Activated CD8-positive, alpha-beta T cell treated with anti-CD3 and anti-CD28 coated beads, Interleukin-2, amount 10 ng/mL, durations not matched to agents 7 days and 5 days (primary cell): ENCODE data around the gene UGT1A3. TPM values are rescaled to one million over a fixed set of nuclear protein-coding genes. Genes with fewer than 3 reads are reported as not detected.
"Not testable (repeated sequence)": the region's sequence is repeated elsewhere in the genome, so short reads cannot be mapped to it uniquely, and the experiment has no call there.

Experiments
- ATAC-seq: fragments of 150-1000 bp; cut with Tn5 transposase; one replicate; pipeline ENCODE4 v1.10.0; 2021; ENCODE audit warnings: moderate library complexity
- CTCF ChIA-PET: fragments of 350-600 bp; sonication (Branson Sonifier 250); formaldehyde crosslinking; loops from one replicate; lab custom pipeline; 2021; ENCODE audit warnings: antibody characterized with exemption; lab: Charles Lee
- POLR2A ChIA-PET: fragments of 350-600 bp; sonication (Branson Sonifier 250); formaldehyde crosslinking; loops from one replicate; lab custom pipeline; 2021; ENCODE audit warnings: antibody characterized with exemption; lab: Charles Lee
- DNase-seq: peaks from one replicate; pipeline ENCODE4 v3.0.0-alpha.2; 2020
- H3K27ac Mint-ChIP-seq: one replicate; pipeline ENCODE4 v1.8.0; 2021; ENCODE audit warnings: mild to moderate bottlenecking, mixed read lengths
- H3K27me3 Mint-ChIP-seq: one replicate; pipeline ENCODE4 v1.8.0; 2021; ENCODE audit warnings: low read depth, mixed read lengths
- H3K36me3 Mint-ChIP-seq: one replicate; pipeline ENCODE4 v1.8.0; 2021; ENCODE audit warnings: low read depth, mixed read lengths
- H3K4me1 Mint-ChIP-seq: one replicate; pipeline ENCODE4 v1.8.0; 2021; ENCODE audit warnings: low read depth, mixed read lengths
- H3K4me3 Mint-ChIP-seq: one replicate; pipeline ENCODE4 v1.8.0; 2021; ENCODE audit warnings: mild to moderate bottlenecking, mixed read lengths
- H3K9me3 Mint-ChIP-seq: one replicate; pipeline ENCODE4 v1.8.0; 2022; ENCODE audit warnings: mixed read lengths; ENCODE audit not compliant: insufficient read depth
- total RNA-seq, 2 experiments: library from RNA; stranded (reverse); gene quantifications; one replicate each; pipeline ENCODE4 v1.2.3, GENCODE V29; 2021

The UGT1A3 gene
- total RNA-seq, 2 experiments from 2014 or later, result not detected

DNA sequence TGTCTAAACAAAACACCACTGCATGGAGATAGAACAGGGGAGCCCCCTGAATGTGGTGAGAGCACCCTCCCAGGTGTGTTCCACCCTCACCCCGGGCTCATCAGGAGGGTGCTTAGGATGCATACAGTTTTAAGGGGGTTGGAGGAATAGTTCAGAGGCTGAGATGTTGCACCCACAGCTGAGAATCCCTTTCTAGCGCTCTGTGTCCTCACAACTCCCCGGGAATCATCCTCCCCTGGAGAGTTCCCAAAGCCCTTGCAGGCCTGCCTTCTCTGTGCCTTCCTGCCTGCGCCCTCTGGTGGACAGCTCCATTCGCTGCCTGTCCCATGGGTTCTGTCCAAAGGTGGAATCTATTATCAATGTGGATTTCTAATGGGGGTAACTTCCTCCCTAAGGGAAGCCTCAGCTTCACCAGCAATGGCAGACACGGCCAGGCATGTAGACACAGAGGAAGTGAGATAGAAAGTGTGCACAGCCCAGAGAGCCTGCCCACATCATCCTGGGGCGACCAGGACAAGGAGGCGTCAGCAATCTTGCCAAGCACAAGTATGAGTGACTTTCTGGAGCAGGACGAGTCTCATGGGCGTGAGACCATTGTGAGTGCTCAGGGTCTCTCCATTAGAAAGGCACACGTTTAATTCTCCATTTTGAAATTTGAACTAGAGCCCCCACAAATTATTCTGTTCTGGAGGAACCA, 17.4 kb upstream of the UGT1A3 start:
- ChIA-PET CTCF (interaction anchor here (1.0 to 1.1 kb wide), 2 partner anchors 15 to 661 kb away, joined by 3 to 4 read pairs; no protein-coding TSS in a partner anchor), POLR2A (no interaction called here)
- H3K4me1 Mint-ChIP-seq, result peaks cover 16% of the 10 kb centered on the region
- DNase-seq, result peak; percentile 78
- no peaks in the 10 kb centered on the region for H3K36me3 Mint-ChIP-seq
- ATAC-seq, result peak; percentile 84
- peaks cover 12% of the 10 kb centered on the region for H3K27me3 Mint-ChIP-seq
- no peak overlapping the region for H3K4me3 Mint-ChIP-seq
- no peaks in the 10 kb centered on the region for H3K9me3 Mint-ChIP-seq
- no peak overlapping the region for H3K27ac Mint-ChIP-seq

- H3K4me3 Mint-ChIP-seq, result no peak within 1 kb of the TSS
Observed at GRCh38 chr2:233712611-233713261, 16.1 kb upstream of the UGT1A3 start, which contains the start of gene UGT1A5. TSS of gene UGT1A5 (plus strand) at chr2:233712907. CDS start at chr2:233712992, 85 bp downstream.

DNA sequence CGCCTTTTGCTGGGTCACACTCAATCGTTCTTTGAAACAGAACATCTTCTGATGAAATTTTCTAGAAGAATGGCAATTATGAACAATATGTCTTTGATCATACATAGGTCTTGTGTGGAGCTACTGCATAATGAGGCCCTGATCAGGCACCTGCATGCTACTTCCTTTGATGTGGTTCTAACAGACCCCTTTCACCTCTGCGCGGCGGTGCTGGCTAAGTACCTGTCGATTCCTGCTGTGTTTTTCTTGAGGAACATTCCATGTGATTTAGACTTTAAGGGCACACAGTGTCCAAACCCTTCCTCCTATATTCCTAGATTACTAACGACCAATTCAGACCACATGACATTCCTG, 15.6 kb upstream of the UGT1A3 start:
- H3K9me3 Mint-ChIP-seq, result no peaks in the 10 kb centered on the region
- H3K4me3 Mint-ChIP-seq, result no peak overlapping the region
- ATAC-seq (no peak), DNase-seq (no peak)
- ChIA-PET CTCF (no interaction called here), POLR2A (no interaction called here)
- H3K27ac Mint-ChIP-seq, result no peak overlapping the region
- peaks cover 12% of the 10 kb centered on the region for H3K27me3 Mint-ChIP-seq
- H3K4me1 Mint-ChIP-seq, result peaks cover 16% of the 10 kb centered on the region
- no peaks in the 10 kb centered on the region for H3K36me3 Mint-ChIP-seq

More at GRCh38 chr2:233712611-233713261, 16.1 kb upstream of the UGT1A3 start, which contains the start of gene UGT1A5:
- H3K27ac Mint-ChIP-seq, result no peak within 1 kb of the TSS
- peaks cover 16% of the 10 kb centered on the region for H3K4me1 Mint-ChIP-seq
- no peaks in the 10 kb centered on the region for H3K36me3 Mint-ChIP-seq
- CTCF ChIA-PET, result interaction anchor here (0.7 kb wide), 1 partner anchor 236 kb away, joined by 3 read pairs; no protein-coding TSS in a partner anchor
- H3K9me3 Mint-ChIP-seq, result no peaks in the 10 kb centered on the region
- POLR2A ChIA-PET, result no interaction called here
- H3K27me3 Mint-ChIP-seq, result peaks cover 12% of the 10 kb centered on the region
- DNase-seq (no peak), ATAC-seq (no peak)

DNA sequence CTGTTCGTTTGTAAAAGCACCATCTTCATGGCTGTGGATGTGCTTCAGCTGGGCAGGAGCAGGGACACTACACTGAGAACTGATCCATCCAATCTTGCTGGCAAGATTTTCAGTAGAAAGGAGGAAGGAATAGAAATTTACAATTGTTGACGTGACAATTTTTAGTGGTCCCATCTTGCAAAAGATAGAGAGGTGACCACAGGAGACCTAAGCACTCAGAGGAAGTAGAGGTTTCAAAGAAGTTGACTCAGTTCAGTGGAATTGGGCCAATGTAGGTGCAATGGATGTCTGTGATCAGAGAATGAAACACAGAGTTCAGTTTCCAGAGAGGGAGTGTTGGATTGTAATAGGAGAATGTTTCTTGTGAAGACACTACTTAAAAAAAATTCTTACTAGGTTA, 14.7 kb upstream of the UGT1A3 start:
- DNase-seq (no peak), ATAC-seq (no peak)
- H3K27me3 Mint-ChIP-seq, result peaks cover 13% of the 10 kb centered on the region
- POLR2A ChIA-PET, result no interaction called here
- no peaks in the 10 kb centered on the region for H3K9me3 Mint-ChIP-seq
- H3K4me3 Mint-ChIP-seq, result no peak overlapping the region
- no peak overlapping the region for H3K27ac Mint-ChIP-seq
- no peaks in the 10 kb centered on the region for H3K36me3 Mint-ChIP-seq
- H3K4me1 Mint-ChIP-seq, result peaks cover 16% of the 10 kb centered on the region
- CTCF ChIA-PET, result no interaction called here

DNA sequence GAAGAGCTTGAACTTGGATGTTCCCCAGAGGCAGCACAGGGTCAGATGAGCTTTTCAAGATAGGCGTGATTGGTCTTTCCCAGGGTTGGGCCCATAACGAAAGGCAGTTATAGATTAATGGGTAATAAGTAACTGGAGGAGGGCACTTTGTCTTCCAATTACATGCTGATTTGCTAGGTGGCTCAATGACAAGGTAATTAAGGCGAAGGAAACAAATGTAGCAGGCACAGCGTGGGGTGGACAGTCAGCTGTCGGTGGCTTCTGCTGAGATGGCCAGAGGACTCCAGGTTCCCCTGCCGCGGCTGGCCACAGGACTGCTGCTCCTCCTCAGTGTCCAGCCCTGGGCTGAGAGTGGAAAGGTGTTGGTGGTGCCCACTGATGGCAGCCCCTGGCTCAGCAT, 10.3 kb upstream of the UGT1A3 start, which contains the start of gene UGT1A4:
Gene UGT1A4 (plus strand): TSS at position 185 of the 400 bp plus-strand sequence. CDS start 85 bp downstream, at position 270.
- ChIA-PET POLR2A (no interaction called here), CTCF (no interaction called here)
- peaks cover 9% of the 10 kb centered on the region for H3K4me1 Mint-ChIP-seq
- ATAC-seq (no peak), DNase-seq (no peak)
- H3K27ac Mint-ChIP-seq, result no peak within 1 kb of the TSS
- H3K36me3 Mint-ChIP-seq, result no peaks in the 10 kb centered on the region
- peaks cover 16% of the 10 kb centered on the region for H3K27me3 Mint-ChIP-seq
- no peaks in the 10 kb centered on the region for H3K9me3 Mint-ChIP-seq
- no peak within 1 kb of the TSS for H3K4me3 Mint-ChIP-seq

- not testable (repeated sequence) for H3K4me1 Mint-ChIP-seq
Observed at GRCh38 chr2:233736868-233737653, 8.2 kb downstream of the UGT1A3 start.

DNA sequence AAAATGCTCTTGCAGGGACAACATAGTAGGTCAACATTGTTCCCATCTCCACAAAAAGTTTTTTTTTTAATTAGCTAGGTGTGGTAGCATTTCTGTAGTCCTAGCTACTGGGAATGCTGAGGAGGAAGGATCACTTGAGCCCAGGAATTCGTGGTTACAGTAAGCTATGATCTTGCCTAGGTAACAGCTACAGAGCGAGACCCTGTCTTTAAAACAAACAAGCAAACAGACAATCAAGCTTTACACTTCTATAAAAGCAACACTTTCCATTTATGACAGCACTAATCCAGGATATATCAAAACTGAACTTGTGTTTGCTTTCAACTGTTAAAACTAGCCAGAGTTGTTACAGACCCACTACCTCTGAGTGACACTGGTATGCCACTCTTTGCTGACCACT, 12.0 kb downstream of the UGT1A3 start:
- no peaks in the 10 kb centered on the region for H3K4me1 Mint-ChIP-seq
- H3K27me3 Mint-ChIP-seq, result peaks cover 20% of the 10 kb centered on the region
- no peak for DNase-seq
- H3K36me3 Mint-ChIP-seq, result no peaks in the 10 kb centered on the region
- no peaks in the 10 kb centered on the region for H3K9me3 Mint-ChIP-seq
- H3K27ac Mint-ChIP-seq, result no peak overlapping the region
- CTCF ChIA-PET, result no interaction called here
- POLR2A ChIA-PET, result no interaction called here
- ATAC-seq, result no peak
- no peak overlapping the region for H3K4me3 Mint-ChIP-seq

More at GRCh38 chr2:233736868-233737653, 8.2 kb downstream of the UGT1A3 start:
- H3K4me3 Mint-ChIP-seq, POLR2A ChIA-PET, CTCF ChIA-PET, H3K36me3 Mint-ChIP-seq, ATAC-seq, H3K9me3 Mint-ChIP-seq, H3K27ac Mint-ChIP-seq, DNase-seq: not testable (repeated sequence)
- H3K27me3 Mint-ChIP-seq, result peaks cover 34% of the 10 kb centered on the region

- no peaks in the 10 kb centered on the region for H3K9me3 Mint-ChIP-seq
- ChIA-PET CTCF (no interaction called here), POLR2A (no interaction called here)
- H3K36me3 Mint-ChIP-seq, result no peaks in the 10 kb centered on the region
- H3K4me1 Mint-ChIP-seq, result no peaks in the 10 kb centered on the region
- H3K4me3 Mint-ChIP-seq, result no peak overlapping the region
- DNase-seq (no peak), ATAC-seq (no peak)
- H3K27me3 Mint-ChIP-seq, result peaks cover 23% of the 10 kb centered on the region
- H3K27ac Mint-ChIP-seq, result no peak overlapping the region
Observed at GRCh38 chr2:233743464-233744259, 14.8 kb downstream of the UGT1A3 start.

DNA sequence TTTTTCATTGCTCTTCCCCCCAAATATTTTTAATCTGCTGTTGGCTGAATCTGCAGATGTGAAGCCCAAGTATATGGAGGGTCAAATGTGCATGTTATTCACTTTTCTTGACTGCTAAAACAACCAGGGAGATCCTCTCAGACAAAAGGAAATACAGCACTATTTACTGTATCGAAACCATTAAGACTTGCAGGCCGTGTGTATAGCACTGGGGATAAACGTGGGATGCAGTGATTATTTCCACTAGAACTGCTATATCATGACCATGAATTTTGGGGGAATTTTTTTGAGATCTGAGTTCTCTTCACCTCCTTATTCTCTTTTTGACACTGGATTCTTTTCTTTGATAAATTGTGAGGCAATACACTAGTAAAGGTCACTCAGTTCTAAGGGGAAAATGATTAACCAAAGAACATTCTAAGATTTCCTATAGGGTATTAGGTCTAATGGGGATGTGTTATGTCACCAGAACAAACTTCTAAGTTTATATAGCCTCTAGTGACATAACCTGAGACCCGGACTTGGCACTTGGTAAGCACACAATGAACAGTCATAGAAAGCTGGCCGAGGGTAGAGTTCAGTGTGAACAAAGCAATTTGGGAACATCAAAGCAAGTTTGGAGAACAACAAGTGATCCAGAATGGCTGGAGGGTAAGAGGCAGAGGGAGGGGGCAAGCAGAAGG, 16.4 kb downstream of the UGT1A3 start:
- no peak overlapping the region for H3K27ac Mint-ChIP-seq
- no peaks in the 10 kb centered on the region for H3K36me3 Mint-ChIP-seq
- H3K4me3 Mint-ChIP-seq, result no peak overlapping the region
- no peaks in the 10 kb centered on the region for H3K4me1 Mint-ChIP-seq
- peaks cover 20% of the 10 kb centered on the region for H3K27me3 Mint-ChIP-seq
- ChIA-PET POLR2A (no interaction called here), CTCF (no interaction called here)
- ATAC-seq (no peak), DNase-seq (no peak)
- peaks cover 6% of the 10 kb centered on the region for H3K9me3 Mint-ChIP-seq

DNA sequence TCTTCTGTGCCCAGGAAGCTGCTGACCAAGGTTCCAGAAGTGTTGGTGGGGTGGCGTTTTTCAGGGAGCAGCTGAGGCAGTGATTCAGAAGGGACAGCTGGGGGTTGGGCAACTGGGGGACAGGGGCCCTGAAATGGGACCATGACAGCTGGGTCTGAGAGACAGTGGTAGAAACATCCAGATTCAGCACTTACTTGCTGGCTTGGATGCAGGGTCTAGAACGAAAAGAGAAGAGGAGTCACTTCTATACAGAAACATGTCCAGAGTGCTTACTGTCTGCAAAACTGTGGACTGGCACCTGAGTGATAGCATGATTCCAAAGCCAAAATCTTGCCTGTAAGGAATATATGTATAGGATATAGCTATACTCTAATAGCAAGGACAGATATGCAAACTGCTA, 17.0 kb downstream of the UGT1A3 start:
- CTCF ChIA-PET, POLR2A ChIA-PET, H3K4me3 Mint-ChIP-seq, H3K4me1 Mint-ChIP-seq, DNase-seq, ATAC-seq, H3K9me3 Mint-ChIP-seq, H3K36me3 Mint-ChIP-seq, H3K27ac Mint-ChIP-seq: not testable (repeated sequence)
- H3K27me3 Mint-ChIP-seq, result peaks cover 18% of the 10 kb centered on the region
